HG03045 (cell line): ENCODE measurements around the gene NETO2.
A peak's percentile ranks its signal among the peaks of the same experiment; 100 is the strongest.

Source experiments
- ATAC-seq: cut with Tn5 transposase; IDR thresholded peaks from one replicate; pipeline ENCODE4 v1.9.1; 2021; ENCODE audit warnings: mild to moderate bottlenecking, moderate library complexity; ENCODE audit not compliant: unreplicated experiment

Gene NETO2

GRCh38 chr16:47047524-47048203 is 96.1 kb downstream of the NETO2 start:
- ATAC-seq: no peak

- peak; percentile 49 for ATAC-seq
Measured at GRCh38 chr16:47046726-47047523, 96.8 kb downstream of the NETO2 start.

- no peak for ATAC-seq
Measured at GRCh38 chr16:47045459-47045858, 98.3 kb downstream of the NETO2 start.

GRCh38 chr16:47045023-47045422 is 98.7 kb downstream of the NETO2 start:
- ATAC-seq: no peak

- no peak for ATAC-seq
Measured at GRCh38 chr16:47043970-47044684, 99.6 kb downstream of the NETO2 start.

- no peak for ATAC-seq
Measured at GRCh38 chr16:47043200-47043599, 100.5 kb downstream of the NETO2 start.

GRCh38 chr16:47037746-47038458 is 105.8 kb downstream of the NETO2 start:
- peak; percentile 91 for ATAC-seq

GRCh38 chr16:47037396-47037745 is 106.4 kb downstream of the NETO2 start:
- peak; percentile 22 for ATAC-seq

- ATAC-seq: no peak
Measured at GRCh38 chr16:47036201-47036600, 107.5 kb downstream of the NETO2 start.

- ATAC-seq: no peak
Measured at GRCh38 chr16:47035436-47035835, 108.3 kb downstream of the NETO2 start.

- ATAC-seq: no peak
Measured at GRCh38 chr16:47034455-47034854, 109.3 kb downstream of the NETO2 start.

GRCh38 chr16:47033176-47033575 is 110.6 kb downstream of the NETO2 start:
- ATAC-seq: no peak

GRCh38 chr16:47029724-47030123 is 114.0 kb downstream of the NETO2 start:
- ATAC-seq: no peak

- ATAC-seq: no peak
Measured at GRCh38 chr16:47028767-47029377, 114.9 kb downstream of the NETO2 start.
